ENCODE measurements around the gene VAV2. TPM values are rescaled to one million over a fixed set of nuclear protein-coding genes. Genes with fewer than 3 reads are reported as not detected.
"Not testable (repeated sequence)": the region's sequence is repeated elsewhere in the genome, so short reads cannot be mapped to it uniquely, and the experiment has no call there.

The VAV2 gene
- total RNA-seq, 1 donor from 2014 or later = 41.3 TPM

DNA sequence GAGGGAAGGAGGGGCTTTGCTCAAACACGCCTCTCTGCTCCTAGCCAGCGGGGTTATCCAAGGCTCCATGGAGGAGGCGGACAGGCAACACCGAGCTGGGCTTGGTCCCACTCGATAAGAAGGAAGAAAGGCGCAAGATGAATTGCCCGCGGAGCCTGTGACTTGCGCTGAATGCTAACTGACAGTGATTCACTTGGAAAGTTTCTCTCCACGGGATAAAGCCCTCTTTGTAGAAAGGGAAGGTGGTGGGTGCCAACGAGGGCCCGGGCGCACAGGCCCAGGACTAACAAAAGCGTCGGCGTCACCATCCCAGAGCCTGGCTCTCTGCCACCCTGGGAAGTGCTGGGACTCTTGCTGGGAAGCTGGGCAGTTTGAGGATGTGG is 76.0 kb downstream of the VAV2 start:
- DNase-seq = peak; percentile 47

DNA sequence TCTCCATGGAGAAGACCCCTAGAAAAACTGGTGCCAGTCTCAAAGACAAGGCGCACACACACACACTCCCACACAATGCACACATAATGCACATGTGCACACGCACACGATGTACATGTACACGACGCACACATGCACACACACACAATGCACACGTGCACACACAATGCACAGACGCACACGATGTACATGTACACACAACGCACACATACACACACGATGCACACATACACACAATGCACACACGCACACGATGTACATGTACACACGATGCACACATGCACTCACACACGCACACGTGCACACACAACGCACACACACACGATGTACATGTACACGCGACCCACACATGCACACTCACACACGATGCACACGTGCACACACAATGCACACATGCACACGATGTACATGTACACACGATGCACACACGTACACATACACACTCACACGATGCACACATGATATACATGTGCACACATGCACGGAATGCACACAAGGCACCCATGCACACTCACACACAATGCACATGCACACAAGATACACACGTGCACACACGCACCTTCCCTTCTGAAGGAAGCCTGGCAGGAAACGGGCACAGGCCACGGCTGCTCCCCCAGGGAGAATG is 76.5 kb downstream of the VAV2 start:
- no peak for DNase-seq

DNA sequence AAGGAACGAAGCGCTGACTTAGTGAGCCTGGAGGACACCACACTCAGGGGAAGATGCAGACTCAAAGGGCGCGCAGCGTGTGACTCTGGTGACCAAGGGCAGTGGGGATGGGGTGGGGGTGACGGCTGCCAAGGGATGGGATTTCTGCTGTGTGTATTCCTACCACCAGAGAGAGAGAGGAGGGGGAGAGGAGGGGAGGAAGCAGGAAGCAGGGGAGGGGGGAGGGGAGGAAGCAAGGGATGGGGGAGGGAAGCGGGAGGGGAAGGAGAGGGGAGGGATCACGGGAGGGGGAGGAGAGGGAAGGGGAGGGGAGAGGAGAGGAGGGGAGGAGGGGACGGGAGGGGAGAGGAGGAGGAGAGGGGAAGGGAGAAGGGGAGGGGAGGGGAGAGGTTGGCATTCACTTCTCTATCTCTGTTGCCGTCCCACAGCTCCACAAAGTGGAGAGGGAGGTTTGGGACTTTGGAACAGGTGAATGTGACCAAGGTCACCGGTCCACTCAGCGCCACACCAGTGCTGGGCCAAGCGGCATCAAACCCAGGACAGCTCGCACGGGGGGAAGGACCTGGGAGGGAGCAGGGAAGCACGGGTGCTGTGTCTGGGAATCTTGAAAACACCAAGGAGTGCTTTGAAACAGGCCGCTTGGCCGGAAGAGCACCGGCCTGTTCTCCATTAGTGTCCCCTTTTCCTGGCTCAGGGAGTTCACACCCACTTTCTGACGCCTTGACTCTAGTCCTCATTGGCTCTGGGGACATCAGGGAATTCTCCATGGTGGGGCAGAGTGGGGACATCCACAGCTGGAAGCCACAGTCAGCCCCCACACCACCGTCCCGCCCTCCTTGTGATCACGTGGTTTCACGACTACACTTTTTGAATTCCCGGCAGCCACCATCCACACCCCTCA is 77.4 kb downstream of the VAV2 start:
- DNase-seq = no peak

DNA sequence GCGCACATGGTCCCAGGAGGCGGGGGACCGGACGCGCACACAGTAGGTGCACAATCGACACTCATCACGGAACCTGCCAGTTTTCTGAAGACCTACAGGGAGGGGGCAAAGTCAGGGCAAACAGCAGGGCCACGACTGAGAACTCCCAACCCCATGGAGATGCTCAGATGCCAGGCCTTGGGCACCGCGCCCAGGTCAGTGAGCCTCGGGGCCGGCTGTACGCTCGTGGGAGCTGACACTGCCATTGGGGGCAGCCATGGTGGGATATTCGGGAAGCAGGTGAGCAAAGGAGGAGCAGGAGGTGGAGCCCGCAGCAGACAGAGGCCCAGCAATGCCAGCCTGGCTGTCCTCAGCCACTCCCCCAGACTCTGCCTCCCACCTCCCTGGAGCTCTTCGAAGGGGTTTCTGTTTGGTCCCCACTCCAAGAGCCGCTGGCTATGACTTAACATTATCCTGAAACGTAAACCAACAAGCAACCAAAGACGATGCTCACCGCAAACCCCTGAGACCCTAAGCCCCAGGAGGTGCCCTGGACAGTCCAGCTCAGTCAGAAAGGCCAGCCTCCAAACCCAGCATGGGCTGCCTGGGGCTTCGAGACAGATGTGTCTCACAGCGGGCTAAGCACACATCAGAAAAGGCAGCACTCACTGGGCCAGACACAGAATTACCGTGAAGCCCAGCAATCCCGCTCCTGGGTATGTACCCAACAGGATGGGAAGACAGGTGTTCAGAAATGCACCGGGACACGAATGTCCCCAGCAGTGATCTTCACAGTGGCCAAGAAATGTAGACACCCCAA is 78.4 kb downstream of the VAV2 start:
- DNase-seq = no peak

DNA sequence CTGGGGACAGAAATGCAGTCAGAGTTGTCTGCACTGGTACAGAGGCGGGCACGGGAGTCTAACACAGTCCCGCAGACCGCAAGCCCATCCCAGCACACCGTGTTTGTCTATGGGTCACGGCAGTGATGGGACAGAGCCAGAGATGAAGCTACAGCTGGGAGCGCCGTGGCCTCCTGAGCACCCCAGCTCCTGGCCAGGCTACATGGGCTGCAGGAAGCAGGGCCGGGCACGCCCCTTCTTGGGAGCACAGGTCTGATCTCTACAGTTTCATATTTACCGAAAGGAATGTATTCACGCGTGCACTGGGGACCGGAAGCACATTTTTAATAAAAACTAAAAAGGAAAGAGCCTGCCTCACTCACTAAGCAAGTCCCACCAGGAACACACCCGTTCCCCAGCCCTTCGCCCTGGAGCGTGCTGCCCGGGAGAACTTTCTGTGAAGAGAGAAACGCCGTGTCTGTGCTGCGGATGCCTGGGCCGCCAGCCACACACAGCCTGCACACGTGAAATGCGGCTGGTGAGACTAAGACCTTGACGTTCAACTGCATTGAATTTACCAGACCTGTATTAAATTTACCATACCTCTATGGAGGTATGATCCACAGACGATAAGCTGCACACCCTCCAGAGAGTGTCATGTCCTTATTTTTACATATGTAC is 81.1 kb downstream of the VAV2 start:
- DNase-seq = no peak

DNA sequence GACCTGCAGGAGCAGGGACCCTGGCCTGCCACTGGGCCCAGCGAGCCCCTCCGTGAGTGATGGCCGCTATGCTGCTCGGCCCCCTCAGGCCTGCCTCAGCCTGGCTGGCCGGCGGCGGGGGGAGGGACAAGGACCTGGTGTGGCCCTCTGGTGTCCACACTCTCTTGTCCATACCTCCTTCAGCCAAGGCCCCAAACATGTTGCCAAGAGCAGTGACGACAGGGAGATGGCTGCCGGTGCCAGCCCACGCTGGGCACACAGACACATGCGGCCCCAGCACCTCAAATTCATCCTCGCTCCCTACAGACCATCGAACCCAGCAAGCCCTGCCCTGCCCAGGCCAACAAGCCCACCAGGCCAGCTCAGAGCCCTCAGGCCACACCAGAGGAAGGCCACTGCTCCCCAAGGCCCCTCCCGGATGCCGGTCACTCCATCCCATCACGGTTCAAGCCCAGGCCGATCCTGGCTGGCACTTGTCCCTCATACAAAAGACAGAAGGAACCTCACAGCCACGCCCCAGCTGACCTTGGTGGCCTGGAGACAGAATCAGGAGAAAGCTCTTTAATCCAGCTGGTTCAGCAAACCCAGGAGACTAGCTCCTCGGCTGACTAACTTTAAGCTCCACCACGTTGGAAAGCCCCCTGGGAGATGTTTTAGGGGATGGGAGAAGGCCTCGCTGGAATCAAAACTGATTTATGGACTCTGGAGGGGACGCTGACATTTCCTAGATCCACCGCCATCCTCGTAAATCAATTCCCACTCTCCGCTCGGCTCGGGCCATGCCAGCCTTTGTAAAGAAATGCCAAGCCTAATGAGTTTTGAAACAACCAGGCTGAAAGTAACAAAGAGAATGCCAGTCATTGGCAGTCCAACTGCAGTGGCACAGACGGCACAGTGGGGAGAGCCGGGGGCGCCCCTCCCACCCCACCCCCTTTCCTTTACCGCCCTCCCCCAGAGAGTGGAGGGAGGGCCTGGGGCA is 84.9 kb downstream of the VAV2 start:
- DNase-seq = no peak

DNA sequence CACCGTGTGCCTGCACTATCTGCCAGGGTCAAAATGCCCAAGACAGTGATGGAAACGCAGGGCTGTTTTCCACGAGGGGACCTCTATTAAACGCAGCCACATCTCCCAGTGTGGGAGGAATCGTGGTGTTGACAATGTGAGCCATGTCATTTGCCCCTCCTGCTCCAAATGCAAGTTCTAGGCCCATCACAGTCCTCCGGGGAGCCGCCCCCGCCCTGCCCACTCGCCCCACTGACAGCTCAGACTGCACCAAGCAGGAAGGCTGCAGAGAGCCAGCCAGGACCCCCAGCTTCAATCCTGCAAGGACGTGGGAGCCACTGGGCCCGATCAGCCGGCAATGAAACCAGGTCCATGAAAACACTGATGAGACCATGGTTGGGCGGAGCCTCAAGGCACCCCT is 85.9 kb downstream of the VAV2 start:
- DNase-seq = no peak

DNA sequence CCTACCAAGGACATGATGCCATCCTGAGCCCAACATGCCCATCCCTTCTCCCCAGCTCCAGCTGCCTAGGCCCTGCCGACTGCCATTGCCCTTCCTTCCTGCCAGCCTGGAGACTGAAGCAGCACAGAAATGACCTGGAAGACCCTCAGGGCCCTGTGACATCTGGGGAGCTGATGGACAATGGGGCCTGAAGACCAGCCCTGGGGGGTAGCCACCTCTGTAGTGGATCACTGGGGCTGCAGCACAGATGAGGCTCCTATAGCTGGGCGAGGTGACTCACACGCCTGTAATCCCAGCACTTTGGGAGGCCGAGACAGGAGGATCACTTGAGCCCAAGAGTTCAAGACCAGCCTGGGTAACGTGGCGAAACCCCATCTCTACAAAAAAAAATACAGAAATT is 86.6 kb downstream of the VAV2 start:
- no peak for DNase-seq

DNA sequence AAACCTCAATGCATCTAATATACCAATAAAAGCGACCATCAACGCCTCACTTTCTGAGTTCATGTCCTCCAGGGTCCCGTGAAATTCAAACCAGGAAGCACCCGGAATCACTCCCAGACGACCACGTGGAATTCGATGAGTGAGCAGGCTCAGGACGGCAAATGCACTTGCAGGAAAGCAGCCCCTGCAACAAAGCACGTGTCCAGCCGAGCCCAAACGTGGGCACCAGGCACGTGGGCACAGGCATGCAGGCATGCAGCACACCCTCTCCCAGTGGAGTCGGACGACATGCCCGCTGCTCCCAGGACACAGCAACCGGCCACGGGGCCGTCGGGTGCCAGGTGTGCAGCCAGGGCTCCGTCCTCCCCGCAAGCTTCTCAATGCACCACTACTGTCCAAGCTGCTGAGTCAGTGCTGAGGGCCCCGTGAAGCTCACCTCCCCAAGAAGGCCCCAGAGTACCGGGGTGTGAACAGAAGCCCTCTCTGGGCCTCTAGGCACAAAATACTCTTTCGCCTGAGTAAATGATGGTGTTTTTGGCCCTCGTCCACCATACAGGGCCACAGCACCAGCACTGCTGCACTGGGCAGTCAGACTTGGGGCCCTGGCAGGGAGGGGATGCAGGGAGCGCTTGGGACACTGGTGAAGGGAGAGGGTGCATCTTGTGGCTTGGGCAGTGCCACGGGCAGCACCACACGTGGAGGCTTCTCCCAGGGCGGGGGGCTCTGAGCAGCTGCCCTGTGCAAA is 87.6 kb downstream of the VAV2 start:
- no peak for DNase-seq

DNA sequence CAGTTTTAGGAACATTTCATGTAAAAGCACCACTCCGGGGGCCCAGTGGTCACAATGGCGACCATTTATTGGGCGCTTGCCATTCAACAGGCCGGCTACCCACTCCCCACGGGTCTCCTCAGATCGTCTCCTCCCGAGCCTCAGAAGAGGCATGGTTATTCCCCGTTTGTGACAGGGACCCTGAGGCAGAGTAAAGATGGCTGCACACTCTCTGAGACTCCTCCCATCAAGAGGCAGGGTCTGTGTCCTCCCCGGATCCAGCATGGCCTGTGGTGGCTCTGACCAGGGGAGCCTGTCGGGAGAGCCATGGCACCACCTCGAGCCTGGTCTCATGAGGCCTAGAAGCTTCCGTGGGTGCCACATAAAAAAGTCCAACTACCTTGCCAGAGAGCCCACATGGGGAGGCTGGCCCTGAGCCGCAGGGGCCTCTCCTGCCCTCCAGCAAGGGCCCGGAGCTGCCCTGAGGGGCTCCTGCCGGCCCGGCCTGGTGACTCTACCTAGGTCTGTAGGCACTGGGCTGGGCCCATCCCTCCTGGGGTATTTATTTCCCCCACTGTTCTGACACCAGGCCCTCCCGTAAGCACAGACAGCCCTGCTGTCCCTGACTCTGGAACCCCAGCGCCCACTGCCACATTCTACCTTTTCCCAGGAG is 90.8 kb downstream of the VAV2 start:
- no peak for DNase-seq

DNA sequence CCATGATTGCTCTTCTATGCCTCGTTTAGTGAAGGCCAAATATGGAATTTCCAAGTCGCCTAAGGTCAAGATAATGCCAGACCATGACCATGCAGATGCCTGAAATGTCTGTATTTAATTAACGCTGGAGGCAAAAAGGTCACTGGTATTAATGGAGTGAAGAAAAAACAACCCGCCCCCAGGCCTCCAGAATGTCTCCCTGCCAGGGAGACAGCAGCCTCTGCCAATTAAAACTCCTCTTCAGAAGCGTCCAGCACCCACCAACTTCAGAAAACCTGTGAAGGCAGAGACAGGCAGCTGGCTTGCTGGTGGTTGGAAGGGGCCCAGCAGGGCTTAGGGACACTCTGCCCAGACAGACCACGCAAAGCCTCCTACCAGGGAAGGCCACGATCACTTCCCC is 94.4 kb downstream of the VAV2 start:
- no peak for DNase-seq

DNA sequence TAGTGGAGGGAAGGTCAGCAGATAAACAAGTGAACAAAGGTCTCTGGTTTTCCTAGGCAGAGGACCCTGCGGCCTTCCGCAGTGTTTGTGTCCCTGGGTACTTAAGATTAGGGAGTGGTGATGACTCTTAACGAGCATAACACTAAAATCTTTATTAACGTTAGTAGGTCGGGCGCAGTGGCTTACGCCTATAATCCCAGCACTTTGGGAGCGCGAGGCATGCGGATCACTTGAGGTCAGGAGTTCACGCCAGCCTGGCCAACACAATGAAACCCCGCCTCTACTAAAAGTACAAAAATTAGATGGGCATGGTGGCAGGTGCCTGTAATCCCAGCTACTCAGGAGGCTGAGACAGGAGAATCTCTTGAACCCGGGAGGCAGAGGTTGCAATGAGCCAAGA is 96.1 kb downstream of the VAV2 start:
- not testable (repeated sequence) for DNase-seq

DNA sequence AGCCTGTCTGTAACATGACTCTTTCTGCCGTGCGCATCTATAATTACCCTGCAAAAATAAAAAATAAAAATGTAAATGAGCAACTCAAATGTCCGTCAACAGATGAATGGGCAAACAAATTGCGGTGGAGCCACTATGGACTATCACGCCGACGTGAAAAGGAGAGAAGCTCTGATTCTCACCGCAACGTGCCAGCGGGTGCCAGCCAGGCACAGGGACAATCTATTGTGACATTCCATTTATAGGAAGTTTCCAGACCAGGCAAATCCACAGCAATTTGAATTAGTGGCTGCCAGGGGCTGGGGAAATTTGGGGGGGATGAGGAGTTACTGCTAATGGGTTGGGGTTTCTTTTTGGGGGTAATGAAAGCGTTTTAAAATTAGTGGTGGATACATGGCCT is 96.8 kb downstream of the VAV2 start:
- DNase-seq = no peak

DNA sequence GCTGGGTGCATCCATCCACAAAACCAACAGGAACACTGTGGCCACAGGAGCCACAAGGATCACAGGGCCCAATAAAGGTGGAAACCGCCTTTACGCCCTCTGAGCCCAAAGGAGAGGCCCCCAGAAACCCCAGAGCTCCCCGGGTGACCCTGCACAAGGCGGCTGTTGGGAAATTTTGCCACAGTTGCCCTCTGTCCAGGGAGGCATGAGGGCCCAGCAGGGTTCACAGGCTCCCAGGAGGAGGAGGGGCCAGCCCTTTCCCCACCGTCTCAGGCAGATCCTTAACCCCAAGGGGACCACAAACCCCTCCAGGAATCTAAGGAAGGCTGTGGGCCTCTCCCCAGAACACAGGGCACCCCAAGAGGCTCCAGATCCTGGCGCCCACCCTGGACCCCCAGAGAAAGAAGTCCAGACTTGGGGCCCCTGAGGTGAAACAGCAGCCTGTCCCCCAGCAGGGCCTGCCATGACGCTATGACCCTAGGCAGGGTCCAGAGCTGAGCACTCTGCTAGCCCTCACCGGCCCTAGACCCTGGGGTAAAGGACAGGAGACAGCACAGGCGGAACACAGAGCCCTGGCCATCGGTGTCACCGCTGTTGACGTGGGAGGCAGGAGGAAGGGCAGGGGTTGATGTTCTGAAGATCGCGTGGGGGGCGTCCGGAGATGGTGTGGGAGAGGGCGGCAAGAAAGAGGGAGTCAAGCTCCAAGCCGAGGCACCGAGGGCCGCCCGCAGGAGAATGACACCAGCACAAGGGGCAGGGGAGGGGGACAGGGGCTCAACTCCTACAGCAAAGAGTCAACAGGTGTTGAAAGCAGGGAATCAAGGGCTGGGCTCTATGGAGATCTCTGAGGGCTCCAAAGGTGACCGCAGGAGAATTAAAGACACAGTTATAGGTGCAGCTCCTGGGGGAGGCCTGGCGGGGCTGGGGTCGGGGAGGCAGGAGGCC is 97.5 kb downstream of the VAV2 start:
- DNase-seq = no peak

DNA sequence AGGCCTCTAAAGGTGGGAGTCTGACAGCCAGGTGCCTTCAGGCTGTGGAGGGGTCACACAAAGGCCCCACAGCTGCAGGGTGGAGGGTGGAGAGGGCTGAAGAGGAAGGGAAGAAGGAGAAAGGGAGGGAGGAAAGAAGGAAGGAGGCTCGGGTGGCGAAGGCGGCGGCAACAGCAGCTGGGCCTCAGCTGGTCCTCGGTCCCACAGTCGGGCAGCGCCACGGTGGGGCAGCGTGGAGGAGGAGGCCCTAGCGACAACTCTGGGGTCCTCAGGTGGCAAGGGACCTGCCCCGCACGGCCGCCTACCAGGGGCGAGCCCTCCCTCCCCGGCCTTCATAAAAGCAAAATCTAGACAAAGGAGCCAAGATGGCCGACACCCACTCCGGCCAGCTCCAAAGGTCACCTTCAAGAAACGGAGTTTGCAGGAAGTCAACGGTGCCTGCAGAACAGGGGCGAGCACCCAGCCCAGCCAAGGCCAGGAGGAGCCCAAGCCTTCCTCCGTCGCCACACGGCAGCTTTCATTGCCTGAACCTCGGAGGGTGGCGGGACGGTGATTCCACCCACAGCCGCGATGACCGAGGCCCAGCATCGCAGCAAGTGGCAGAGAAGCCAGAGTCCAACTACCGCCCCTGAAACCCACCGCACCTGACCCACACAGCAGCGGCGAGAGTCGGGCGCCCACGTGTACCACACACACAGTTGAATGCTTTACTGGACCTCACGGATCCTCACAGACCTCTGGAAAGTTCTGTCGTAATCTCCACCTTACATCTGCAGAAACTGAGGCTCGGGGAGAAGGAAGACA is 98.7 kb downstream of the VAV2 start:
- DNase-seq = no peak

DNA sequence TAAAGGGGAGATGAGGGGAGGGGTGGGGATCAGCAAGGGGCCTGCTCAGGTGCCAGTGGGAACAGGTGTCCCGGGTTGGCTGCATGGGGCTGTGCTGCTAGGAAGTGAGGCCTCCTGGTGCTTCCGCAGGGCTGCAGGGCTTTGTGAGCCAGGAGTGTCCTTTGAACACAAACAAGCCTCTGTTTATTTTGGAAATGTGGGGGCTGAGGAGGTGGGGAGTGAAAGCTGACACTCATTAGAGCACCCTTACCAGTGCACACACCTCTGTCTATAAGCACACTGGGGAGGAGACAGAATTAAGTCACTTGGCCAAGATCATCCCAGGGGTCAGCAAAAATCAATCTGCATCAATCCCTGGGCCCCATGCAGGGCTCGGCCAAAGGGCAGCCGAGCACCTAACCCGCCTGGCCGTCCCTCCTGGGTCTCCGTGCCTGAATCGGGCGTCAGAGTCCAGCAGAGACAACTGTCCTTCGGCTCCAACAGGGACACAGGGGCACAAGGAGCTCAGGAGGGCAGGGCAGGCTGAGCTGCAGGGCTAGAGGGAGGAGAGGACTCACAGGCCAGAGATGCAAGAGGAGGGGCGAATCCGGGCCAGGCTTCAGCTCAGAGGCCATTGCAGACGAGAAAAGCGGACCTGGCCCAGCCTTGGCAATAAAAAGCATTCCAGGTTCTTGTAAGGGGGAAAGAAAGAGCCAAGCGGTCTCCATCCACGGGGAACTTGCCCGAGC is 99.8 kb downstream of the VAV2 start:
- DNase-seq = no peak

DNA sequence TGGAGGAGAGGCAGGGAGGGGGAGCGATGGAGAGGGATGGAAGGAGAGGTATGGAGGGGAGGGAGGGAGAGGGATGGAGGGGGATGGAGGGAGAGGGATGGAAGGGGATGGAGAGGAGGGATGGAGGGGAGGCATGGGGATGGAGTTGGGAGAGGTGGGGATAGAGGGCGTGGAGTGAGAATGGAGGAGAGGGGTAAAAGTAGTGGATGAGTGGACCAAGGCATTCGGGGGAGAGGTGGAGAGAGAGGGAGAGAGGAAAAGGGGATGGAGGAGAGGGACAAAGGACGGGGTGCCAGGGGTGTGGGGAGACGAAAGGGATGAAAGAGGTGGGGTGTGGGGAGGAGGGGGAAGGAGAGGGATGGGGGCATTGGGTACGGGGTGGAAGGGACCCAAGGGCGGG is 100.4 kb downstream of the VAV2 start:
- no peak for DNase-seq
